NCI-H187 (cell line): ENCODE data around the gene PCDHGB6.
"Not testable (repeated sequence)": the region's sequence is repeated elsewhere in the genome, so short reads cannot be mapped to it uniquely, and the experiment has no call there.

Experiments used
- DNase-seq, 2 experiments: peaks; one replicate each; lab custom pipeline; 2025; lab: John Stamatoyannopoulos, UW

Gene PCDHGB6

DNA sequence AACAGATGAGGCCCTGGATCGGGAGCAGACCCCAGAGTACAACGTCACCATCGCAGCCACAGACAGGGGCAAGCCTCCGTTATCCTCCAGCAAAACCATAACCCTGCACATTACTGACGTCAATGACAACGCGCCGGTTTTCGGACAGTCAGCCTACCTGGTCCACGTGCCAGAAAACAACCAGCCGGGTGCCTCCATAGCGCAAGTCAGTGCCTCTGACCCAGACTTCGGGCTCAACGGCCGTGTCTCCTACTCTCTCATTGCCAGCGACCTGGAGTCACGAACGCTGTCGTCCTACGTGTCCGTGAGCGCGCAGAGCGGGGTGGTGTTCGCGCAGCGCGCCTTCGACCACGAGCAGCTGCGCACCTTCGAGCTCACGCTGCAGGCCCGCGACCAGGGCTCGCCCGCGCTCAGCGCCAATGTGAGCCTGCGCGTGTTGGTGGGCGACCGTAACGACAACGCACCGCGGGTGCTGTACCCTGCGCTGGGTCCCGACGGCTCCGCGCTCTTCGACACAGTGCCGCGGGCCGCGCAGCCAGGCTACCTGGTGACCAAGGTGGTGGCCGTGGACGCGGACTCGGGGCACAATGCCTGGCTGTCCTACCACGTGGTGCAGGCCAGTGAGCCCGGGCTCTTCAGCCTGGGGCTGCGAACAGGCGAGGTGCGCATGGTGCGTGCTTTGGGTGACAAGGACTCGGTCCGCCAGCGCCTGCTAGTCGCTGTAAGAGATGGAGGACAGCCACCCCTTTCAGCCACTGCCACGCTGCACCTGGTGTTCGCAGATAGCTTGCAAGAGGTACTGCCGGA, 11.5 kb downstream of the PCDHGB6 start:
- DNase-seq, result no peak

DNA sequence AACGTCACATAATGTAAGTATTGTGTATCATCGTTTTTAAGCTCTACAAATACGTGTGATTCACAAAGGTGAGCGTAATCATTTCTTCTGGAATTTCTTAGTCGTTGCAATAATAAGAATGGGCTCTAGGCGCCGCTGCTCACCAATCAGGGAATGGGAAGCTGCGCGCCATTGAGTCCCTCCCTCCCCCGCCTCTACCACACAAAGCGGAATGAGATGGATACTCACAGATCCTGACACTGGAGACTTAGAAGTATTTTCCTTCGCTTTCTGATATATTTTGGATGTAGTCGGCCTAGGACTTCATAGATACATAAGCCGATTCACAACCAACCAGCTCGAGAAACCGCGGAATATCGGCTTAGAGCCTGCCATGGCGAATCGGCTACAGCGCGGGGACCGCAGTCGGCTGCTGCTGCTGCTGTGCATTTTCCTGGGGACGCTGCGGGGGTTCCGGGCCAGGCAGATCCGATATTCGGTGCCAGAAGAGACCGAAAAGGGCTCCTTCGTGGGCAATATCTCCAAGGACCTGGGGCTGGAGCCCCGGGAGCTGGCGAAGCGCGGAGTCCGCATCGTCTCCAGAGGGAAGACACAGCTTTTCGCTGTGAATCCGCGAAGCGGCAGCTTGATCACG, 13.2 kb downstream of the PCDHGB6 start, which contains the start of gene PCDHGA11:
Gene PCDHGA11 (plus strand): TSS at position 197 of the 634 bp plus-strand sequence. CDS start 177 bp downstream, at position 374.
- DNase-seq, result no peak

DNA sequence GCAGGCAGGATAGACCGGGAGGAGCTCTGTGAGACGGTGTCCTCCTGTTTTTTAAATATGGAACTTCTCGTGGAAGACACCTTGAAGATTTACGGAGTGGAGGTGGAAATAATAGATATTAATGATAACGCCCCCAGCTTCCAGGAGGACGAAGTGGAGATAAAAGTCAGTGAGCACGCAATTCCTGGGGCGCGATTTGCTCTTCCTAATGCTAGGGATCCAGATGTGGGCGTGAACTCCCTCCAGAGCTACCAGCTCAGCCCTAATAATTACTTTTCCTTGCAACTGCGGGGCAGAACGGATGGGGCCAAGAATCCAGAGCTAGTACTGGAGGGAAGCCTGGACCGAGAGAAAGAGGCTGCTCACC, 13.7 kb downstream of the PCDHGB6 start:
- no peak for DNase-seq

DNA sequence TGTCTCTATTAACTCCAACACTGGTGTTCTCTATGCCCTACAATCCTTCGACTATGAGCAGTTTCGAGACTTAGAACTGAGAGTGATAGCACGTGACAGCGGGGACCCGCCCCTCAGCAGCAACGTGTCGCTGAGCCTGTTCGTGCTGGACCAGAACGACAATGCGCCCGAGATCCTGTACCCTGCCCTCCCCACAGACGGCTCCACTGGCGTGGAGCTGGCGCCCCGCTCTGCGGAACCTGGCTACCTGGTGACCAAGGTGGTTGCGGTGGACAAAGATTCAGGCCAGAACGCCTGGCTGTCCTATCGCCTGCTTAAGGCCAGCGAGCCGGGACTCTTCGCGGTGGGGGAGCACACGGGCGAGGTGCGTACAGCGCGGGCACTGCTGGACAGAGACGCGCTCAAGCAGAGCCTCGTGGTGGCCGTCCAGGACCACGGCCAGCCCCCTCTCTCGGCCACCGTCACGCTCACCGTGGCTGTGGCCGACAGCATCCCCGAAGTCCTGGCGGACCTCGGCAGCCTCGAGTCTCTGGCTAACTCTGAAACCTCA, 15.0 kb downstream of the PCDHGB6 start:
- no peak for DNase-seq

DNA sequence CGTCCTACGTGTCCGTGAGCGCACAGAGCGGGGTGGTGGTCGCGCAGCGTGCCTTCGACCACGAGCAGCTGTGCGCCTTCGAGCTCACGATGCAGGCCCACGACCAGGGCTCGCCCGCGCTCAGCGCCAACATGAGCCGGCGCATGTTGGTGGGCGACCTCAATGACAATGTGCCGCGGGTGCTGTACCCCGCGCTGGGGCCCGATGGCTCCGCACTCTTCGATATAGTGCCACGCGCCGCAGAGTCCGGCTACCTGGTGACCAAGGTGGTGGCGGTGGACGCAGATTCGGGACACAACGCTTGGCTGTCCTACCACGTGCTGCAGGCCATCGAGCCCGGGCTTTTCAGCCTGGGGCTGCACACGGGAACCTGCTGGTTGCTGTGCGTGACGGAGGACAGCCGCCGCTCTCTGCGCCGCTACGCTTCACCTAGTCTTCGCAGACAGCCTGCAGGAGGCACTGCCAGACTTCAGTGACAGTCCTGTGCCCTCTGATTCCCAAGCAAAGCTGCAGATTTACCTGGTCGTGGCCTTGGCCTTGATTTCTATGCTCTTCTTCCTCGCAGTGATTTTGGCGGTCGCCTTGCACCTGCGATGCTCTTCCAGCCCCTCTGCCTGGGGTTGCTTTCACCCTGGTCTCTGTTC, 20.1 kb downstream of the PCDHGB6 start:
- no peak for DNase-seq

DNA sequence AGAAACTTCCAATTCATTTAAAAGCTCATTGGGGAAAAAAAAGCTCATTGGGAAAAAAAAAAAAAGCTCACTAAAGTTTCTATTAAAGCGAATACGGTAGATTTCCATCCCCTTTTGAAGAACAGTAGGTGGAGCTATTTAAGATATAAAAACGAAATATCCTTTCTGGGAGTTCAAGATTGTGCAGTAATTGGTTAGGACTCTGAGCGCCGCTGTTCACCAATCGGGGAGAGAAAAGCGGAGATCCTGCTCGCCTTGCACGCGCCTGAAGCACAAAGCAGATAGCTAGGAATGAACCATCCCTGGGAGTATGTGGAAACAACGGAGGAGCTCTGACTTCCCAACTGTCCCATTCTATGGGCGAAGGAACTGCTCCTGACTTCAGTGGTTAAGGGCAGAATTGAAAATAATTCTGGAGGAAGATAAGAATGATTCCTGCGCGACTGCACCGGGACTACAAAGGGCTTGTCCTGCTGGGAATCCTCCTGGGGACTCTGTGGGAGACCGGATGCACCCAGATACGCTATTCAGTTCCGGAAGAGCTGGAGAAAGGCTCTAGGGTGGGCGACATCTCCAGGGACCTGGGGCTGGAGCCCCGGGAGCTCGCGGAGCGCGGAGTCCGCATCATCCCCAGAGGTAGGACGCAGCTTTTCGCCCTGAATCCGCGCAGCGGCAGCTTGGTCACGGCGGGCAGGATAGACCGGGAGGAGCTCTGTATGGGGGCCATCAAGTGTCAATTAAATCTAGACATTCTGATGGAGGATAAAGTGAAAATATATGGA, 22.7 kb downstream of the PCDHGB6 start, which contains the start of gene PCDHGA12:
Gene PCDHGA12 (plus strand): TSS at position 176 of the 782 bp plus-strand sequence. CDS start 253 bp downstream, at position 429.
- no peak for DNase-seq

DNA sequence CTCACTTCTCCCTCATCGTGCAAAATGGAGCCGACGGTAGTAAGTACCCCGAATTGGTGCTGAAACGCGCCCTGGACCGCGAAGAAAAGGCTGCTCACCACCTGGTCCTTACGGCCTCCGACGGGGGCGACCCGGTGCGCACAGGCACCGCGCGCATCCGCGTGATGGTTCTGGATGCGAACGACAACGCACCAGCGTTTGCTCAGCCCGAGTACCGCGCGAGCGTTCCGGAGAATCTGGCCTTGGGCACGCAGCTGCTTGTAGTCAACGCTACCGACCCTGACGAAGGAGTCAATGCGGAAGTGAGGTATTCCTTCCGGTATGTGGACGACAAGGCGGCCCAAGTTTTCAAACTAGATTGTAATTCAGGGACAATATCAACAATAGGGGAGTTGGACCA, 23.5 kb downstream of the PCDHGB6 start:
- no peak for DNase-seq

DNA sequence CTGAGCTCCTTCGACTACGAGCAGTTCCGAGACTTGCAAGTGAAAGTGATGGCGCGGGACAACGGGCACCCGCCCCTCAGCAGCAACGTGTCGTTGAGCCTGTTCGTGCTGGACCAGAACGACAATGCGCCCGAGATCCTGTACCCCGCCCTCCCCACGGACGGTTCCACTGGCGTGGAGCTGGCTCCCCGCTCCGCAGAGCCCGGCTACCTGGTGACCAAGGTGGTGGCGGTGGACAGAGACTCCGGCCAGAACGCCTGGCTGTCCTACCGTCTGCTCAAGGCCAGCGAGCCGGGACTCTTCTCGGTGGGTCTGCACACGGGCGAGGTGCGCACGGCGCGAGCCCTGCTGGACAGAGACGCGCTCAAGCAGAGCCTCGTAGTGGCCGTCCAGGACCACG, 24.5 kb downstream of the PCDHGB6 start:
- not testable (repeated sequence) for DNase-seq

DNA sequence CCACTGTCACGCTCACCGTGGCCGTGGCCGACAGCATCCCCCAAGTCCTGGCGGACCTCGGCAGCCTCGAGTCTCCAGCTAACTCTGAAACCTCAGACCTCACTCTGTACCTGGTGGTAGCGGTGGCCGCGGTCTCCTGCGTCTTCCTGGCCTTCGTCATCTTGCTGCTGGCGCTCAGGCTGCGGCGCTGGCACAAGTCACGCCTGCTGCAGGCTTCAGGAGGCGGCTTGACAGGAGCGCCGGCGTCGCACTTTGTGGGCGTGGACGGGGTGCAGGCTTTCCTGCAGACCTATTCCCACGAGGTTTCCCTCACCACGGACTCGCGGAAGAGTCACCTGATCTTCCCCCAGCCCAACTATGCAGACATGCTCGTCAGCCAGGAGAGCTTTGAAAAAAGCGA, 24.9 kb downstream of the PCDHGB6 start:
- not testable (repeated sequence) for DNase-seq

DNA sequence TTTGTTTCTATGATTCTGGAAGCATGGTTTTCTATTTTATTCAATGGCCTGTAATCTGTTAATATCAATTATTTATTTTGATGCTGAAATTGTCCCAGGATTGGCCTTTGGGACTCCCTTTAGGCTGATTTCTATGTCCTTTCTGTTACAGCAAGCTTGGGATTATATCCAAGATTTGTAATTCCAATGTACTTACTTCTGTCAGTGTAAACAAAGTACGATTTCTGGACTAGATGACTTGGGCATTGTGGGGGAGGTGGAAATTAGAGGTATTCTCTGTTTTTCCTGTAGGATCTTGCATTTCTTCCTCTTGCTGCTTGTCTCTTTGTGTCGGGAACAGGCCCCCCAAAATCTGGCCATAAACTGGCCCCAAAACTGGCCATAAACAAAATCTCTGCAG, 26.2 kb downstream of the PCDHGB6 start:
- no peak for DNase-seq

DNA sequence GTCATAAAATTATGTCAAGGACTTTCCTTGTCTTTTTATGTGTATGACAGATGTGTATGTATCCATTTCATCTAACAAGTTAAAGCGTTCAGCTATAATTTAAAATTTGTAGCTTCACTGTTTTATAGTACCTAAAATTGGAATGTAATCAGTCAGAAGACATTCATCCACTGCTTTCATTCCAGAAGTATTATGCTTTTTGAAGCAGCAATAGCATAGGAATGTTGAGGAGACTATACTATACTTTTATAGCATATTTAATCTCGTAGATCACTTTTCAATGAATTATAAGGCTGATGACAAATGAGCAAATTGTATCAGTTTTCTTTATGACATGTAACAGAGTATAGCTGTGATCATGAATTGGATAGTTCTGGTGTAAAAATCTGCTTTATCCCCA, 29.4 kb downstream of the PCDHGB6 start:
- no peak for DNase-seq

DNA sequence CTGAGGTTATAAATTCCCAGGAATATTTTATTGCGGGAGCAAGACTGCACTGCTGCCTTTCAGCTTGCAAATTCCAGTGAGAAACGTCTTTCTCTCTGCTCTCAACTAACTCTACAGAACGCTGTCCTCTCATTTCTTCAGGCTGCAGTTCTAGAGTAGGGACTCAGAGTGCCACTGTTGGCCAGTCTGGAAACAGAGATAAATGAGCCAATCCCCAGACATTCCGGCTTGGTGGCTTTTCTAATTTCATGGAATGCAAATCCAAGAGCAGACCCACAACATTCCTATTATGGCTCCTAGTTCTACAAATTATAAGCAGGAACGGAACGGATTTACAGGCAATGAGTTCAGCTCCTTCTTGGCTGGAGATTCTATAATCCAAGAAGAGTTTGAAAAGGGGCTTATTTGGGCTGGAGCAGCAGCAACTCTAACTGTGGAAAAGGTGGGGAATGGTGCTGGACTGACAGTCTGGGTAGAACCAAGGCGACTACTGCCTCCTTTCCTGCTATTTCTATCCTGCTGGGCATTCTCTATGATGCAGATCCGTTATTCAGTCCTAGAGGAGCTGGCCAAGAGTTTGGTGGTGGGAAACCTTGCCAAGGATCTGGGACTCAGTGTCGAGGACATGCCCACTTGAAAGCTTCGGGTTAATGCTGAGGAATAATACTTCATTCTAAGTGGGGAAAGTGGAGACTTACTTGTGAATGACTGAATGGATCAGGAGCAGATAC, 31.8 kb downstream of the PCDHGB6 start:
- no peak for DNase-seq

DNA sequence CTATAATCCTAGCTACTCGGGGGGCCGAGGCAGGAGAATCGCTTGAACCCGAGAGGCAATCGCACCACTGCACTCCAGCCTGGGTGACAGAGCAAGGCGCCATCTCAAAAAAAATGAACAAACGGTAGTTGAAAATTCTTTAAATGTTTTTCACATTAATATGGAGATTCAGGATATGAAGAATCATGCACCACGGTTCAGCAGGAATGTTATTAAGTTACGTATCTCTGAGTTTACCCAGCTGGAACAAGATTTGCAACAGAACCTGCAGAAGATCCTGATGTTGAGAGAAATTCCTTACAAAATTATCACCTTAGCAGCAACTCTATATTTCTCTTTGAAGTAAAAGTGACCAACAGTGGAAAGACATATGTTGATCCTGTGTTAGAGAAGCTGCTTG, 32.5 kb downstream of the PCDHGB6 start:
- no peak for DNase-seq

DNA sequence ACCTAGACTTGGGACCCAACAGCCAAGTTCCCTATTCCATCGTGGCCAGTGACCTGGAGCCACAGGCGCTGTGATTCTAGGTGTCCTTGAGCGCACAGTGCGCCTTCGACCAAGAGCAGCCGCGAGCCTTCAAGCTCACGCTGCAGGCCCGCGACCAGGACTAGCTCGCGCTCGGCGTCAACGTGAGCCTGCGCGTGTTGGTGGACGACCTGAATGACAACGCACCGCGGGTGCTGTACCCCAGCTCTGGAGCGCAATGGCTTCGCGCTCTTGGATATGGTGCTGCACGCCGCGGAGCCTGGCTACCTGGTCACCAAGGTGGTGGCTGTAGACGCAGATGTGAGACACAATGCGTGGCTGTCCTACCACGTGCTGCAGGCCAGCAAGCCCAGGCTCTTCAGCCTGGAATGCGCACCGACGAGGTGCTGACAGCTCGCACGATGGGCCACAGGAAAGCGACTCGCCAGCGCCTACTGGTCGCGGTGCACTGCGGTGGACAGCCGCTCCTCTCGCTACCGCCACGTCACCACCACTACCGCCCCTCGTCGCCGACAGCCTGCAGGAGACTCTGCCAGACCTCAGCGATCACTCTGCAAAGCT, 33.9 kb downstream of the PCDHGB6 start:
- no peak for DNase-seq
